IPS DF 6.9 (cell line): ENCODE results near the gene PDK4.

Experiments
- DNase-seq: peaks from one replicate; pipeline ENCODE4 v3.0.0-alpha.2; 2013; ENCODE audit warnings: low read depth, low spot score
- H3K27ac ChIP-seq: one replicate; pipeline ENCODE4 v1.5.1; 2013; ENCODE audit warnings: low read length, control low read depth
- H3K27me3 ChIP-seq: 2 replicates; pipeline ENCODE4 v1.6.1; 2013; ENCODE audit warnings: mild to moderate bottlenecking, low read length; ENCODE audit not compliant: control insufficient read depth, insufficient read depth
- H3K36me3 ChIP-seq: 2 replicates; pipeline ENCODE4 v1.6.1; 2013; ENCODE audit warnings: low read length; ENCODE audit not compliant: control insufficient read depth, insufficient read depth
- H3K4me1 ChIP-seq: 2 replicates; pipeline ENCODE4 v1.6.1; 2013; ENCODE audit warnings: low read length; ENCODE audit not compliant: control insufficient read depth, insufficient read depth
- H3K4me3 ChIP-seq: 2 replicates; pipeline ENCODE4 v1.5.1; 2013; ENCODE audit warnings: mild to moderate bottlenecking, low read length
- H3K9me3 ChIP-seq: 2 replicates; pipeline ENCODE4 v1.6.1; 2013; ENCODE audit warnings: low read length, inconsistent platforms; ENCODE audit not compliant: control insufficient read depth, insufficient read depth
- WGBS: extraction: QIAGEN DNeasy Blood & Tissue Kit; methylation state at CpG from one replicate; pipeline ENCODE4 v1.1.7; 2013; ENCODE audit warnings: mixed read lengths, missing lambda C conversion rate; ENCODE audit not compliant: insufficient read length, insufficient coverage; 5-methylcytosine and 5-hydroxymethylcytosine counted together

The PDK4 gene

GRCh38 chr7:95590387-95591248 is 5.7 kb downstream of the PDK4 start:
- Histone ChIP-seq H3K27me3 (peaks cover under 1% of the 10 kb centered on the region; the same call in 1 of the 2 replicates), H3K27ac (no peak overlapping the region), H3K4me1 (no peaks in the 10 kb centered on the region), H3K4me3 (no peak overlapping the region), H3K9me3 (no peaks in the 10 kb centered on the region), H3K36me3 (no peaks in the 10 kb centered on the region)
- no peak for DNase-seq
- WGBS: no CpG with 5 or more reads among the region's 5 CpGs

- Histone ChIP-seq H3K9me3 (no peaks in the 10 kb centered on the region), H3K27me3 (no peaks in the 10 kb centered on the region), H3K4me3 (no peak overlapping the region), H3K27ac (no peak overlapping the region), H3K36me3 (no peaks in the 10 kb centered on the region), H3K4me1 (no peaks in the 10 kb centered on the region)
- DNase-seq: no peak
- WGBS: no CpG with 5 or more reads among the region's 1 CpG
Measured at GRCh38 chr7:95589766-95590165, 6.5 kb downstream of the PDK4 start.

- Histone ChIP-seq H3K9me3 (no peaks in the 10 kb centered on the region), H3K4me3 (no peak overlapping the region), H3K27ac (no peak overlapping the region), H3K36me3 (no peaks in the 10 kb centered on the region), H3K27me3 (no peaks in the 10 kb centered on the region), H3K4me1 (no peaks in the 10 kb centered on the region)
- DNase-seq: no peak
Measured at GRCh38 chr7:95589031-95589430, 7.3 kb downstream of the PDK4 start.

GRCh38 chr7:95586951-95587301 is 9.4 kb downstream of the PDK4 start:
- no peak for DNase-seq
- Histone ChIP-seq H3K4me1 (no peaks in the 10 kb centered on the region), H3K27me3 (no peaks in the 10 kb centered on the region), H3K36me3 (no peaks in the 10 kb centered on the region), H3K27ac (no peak overlapping the region), H3K9me3 (no peaks in the 10 kb centered on the region), H3K4me3 (no peak overlapping the region)
- no CpG with 5 or more reads among the region's 3 CpGs for WGBS

- no CpG with 5 or more reads among the region's 3 CpGs for WGBS
- DNase-seq: no peak
Measured at GRCh38 chr7:95585426-95585789, 10.9 kb downstream of the PDK4 start.

GRCh38 chr7:95584769-95585425 is 11.4 kb downstream of the PDK4 start:
- H3K27ac ChIP-seq: no peak overlapping the region
- WGBS: no CpG with 5 or more reads among the region's 1 CpG
- H3K4me3 ChIP-seq: no peak overlapping the region
- no peak for DNase-seq
- H3K9me3 ChIP-seq: no peaks in the 10 kb centered on the region
- H3K36me3 ChIP-seq: no peaks in the 10 kb centered on the region
- no peaks in the 10 kb centered on the region for H3K27me3 ChIP-seq
- no peaks in the 10 kb centered on the region for H3K4me1 ChIP-seq

More at GRCh38 chr7:95585426-95585789, 10.9 kb downstream of the PDK4 start:
- H3K27me3 ChIP-seq: no peaks in the 10 kb centered on the region
- no peaks in the 10 kb centered on the region for H3K36me3 ChIP-seq
- H3K4me3 ChIP-seq: no peak overlapping the region
- no peak overlapping the region for H3K27ac ChIP-seq
- H3K4me1 ChIP-seq: no peaks in the 10 kb centered on the region
- H3K9me3 ChIP-seq: no peaks in the 10 kb centered on the region

GRCh38 chr7:95583834-95584621 is 12.3 kb downstream of the PDK4 start:
- no peak for DNase-seq
- WGBS: no CpG with 5 or more reads among the region's 3 CpGs
- H3K36me3 ChIP-seq: no peaks in the 10 kb centered on the region

GRCh38 chr7:95582578-95583293 is 13.6 kb downstream of the PDK4 start:
- Histone ChIP-seq H3K9me3 (no peaks in the 10 kb centered on the region), H3K27ac (no peak overlapping the region), H3K27me3 (no peaks in the 10 kb centered on the region), H3K4me3 (no peak overlapping the region), H3K36me3 (no peaks in the 10 kb centered on the region), H3K4me1 (no peaks in the 10 kb centered on the region)
- no peak for DNase-seq
- no CpG with 5 or more reads among the region's 4 CpGs for WGBS

More at GRCh38 chr7:95583834-95584621, 12.3 kb downstream of the PDK4 start:
- H3K9me3 ChIP-seq: no peaks in the 10 kb centered on the region
- no peak overlapping the region for H3K27ac ChIP-seq
- no peak overlapping the region for H3K4me3 ChIP-seq
- no peaks in the 10 kb centered on the region for H3K4me1 ChIP-seq
- no peaks in the 10 kb centered on the region for H3K27me3 ChIP-seq

- no peaks in the 10 kb centered on the region for H3K9me3 ChIP-seq
- H3K36me3 ChIP-seq: no peaks in the 10 kb centered on the region
- no peak for DNase-seq
- H3K4me1 ChIP-seq: no peaks in the 10 kb centered on the region
- no peak overlapping the region for H3K27ac ChIP-seq
- H3K4me3 ChIP-seq: no peak overlapping the region
- no CpG with 5 or more reads among the region's 3 CpGs for WGBS
- H3K27me3 ChIP-seq: no peaks in the 10 kb centered on the region
Measured at GRCh38 chr7:95581467-95581866, 14.8 kb downstream of the PDK4 start.

GRCh38 chr7:95579318-95579717 is 17.0 kb downstream of the PDK4 start:
- Histone ChIP-seq H3K27ac (no peak overlapping the region), H3K36me3 (no peaks in the 10 kb centered on the region), H3K9me3 (no peaks in the 10 kb centered on the region), H3K4me1 (no peaks in the 10 kb centered on the region), H3K27me3 (no peaks in the 10 kb centered on the region), H3K4me3 (no peak overlapping the region)
- WGBS: no CpG with 5 or more reads among the region's 7 CpGs
- DNase-seq: no peak
